Measurements from ENCODE around the gene TRAPPC2B.
"Not testable (repeated sequence)": the region's sequence is repeated elsewhere in the genome, so short reads cannot be mapped to it uniquely, and the experiment has no call there.

The TRAPPC2B gene

GRCh38 chr19:57374179-57374578 lies 10.8 kb downstream of the TRAPPC2B start:
- DNase-seq (ENCODE audit: low read depth in 2 of 2, low spot score in 1 of 2), result no peak

- not testable (repeated sequence) for DNase-seq (ENCODE audit: low read depth in 2 of 2, low spot score in 1 of 2)
These were observed 11.3 kb downstream of the TRAPPC2B start for GRCh38 chr19:57374647-57375046.

GRCh38 chr19:57376151-57376550 lies 12.8 kb downstream of the TRAPPC2B start:
- DNase-seq (ENCODE audit: low read depth in 2 of 2, low spot score in 1 of 2), result no peak

GRCh38 chr19:57377498-57378146 lies 14.3 kb downstream of the TRAPPC2B start:
- DNase-seq (ENCODE audit: low read depth in 2 of 2, low spot score in 1 of 2), result no peak

GRCh38 chr19:57380923-57381322 lies 17.6 kb downstream of the TRAPPC2B start:
- DNase-seq (ENCODE audit: low read depth in 2 of 2, low spot score in 1 of 2), result no peak

GRCh38 chr19:57382806-57383488 lies 19.6 kb downstream of the TRAPPC2B start:
- no peak for DNase-seq (ENCODE audit: low read depth in 2 of 2, low spot score in 1 of 2)

- no peak for DNase-seq (ENCODE audit: low read depth in 2 of 2, low spot score in 1 of 2)
These were observed 25.9 kb downstream of the TRAPPC2B start for GRCh38 chr19:57389194-57389729.

GRCh38 chr19:57389730-57390598 lies 26.6 kb downstream of the TRAPPC2B start, which contains the start of gene ZNF548:
Gene ZNF548, plus strand, starts transcription at chr19:57389854. Its CDS starts 246 bp downstream, at chr19:57390100.
- DNase-seq (ENCODE audit: low read depth in 2 of 2, low spot score in 1 of 2), result peak; percentile 96 to 98

GRCh38 chr19:57395710-57396109 lies 32.4 kb downstream of the TRAPPC2B start:
- no peak for DNase-seq (ENCODE audit: low read depth in 2 of 2, low spot score in 1 of 2)

GRCh38 chr19:57398868-57399267 lies 35.5 kb downstream of the TRAPPC2B start:
- DNase-seq (ENCODE audit: low read depth in 2 of 2, low spot score in 1 of 2), result no peak

GRCh38 chr19:57403737-57404563 lies 40.6 kb downstream of the TRAPPC2B start:
- no peak for DNase-seq (ENCODE audit: low read depth in 2 of 2, low spot score in 1 of 2)

- DNase-seq (ENCODE audit: low read depth in 2 of 2, low spot score in 1 of 2), result peak in 1 of 2 donors; percentile 45
These were observed 43.3 kb downstream of the TRAPPC2B start for GRCh38 chr19:57406516-57407123.

- peak; percentile 81 to 86 for DNase-seq (ENCODE audit: low read depth in 2 of 2, low spot score in 1 of 2)
These were observed 47.7 kb downstream of the TRAPPC2B start, which contains the start of gene ZNF17 for GRCh38 chr19:57410877-57411671. Gene ZNF17, plus strand, starts transcription at chr19:57411161. Its CDS starts 2,455 bp downstream, at chr19:57413616.
